ENCODE results near the gene TDRD10.

GRCh38 chr1:154557248-154557938, 55.4 kb downstream of the TDRD10 start:
- no peak for TF ChIP-seq CTCF (IDR thresholded peaks at IDR 0.05)
- no peak for TF ChIP-seq FOSL2 (IDR thresholded peaks at IDR 0.05)
- TF ChIP-seq FOSL2 (CRISPR knock-in tag; IDR thresholded peaks at IDR 0.05), result no peak
- no peak for TF ChIP-seq RFX5 (IDR thresholded peaks at IDR 0.05)
- no peak for TF ChIP-seq SMC3 (IDR thresholded peaks at IDR 0.05)
- TF ChIP-seq, protein P1, sequence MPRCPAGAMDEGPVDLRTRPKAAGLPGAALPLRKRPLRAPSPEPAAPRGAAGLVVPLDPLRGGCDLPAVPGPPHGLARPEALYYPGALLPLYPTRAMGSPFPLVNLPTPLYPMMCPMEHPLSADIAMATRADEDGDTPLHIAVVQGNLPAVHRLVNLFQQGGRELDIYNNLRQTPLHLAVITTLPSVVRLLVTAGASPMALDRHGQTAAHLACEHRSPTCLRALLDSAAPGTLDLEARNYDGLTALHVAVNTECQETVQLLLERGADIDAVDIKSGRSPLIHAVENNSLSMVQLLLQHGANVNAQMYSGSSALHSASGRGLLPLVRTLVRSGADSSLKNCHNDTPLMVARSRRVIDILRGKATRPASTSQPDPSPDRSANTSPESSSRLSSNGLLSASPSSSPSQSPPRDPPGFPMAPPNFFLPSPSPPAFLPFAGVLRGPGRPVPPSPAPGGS (IDR thresholded peaks at IDR 0.05), result no peak
- TF ChIP-seq POLR2AphosphoS2 (conservative IDR thresholded peaks at IDR 0.05; ENCODE audit: low read length), result no peak
- TF ChIP-seq, protein P2, sequence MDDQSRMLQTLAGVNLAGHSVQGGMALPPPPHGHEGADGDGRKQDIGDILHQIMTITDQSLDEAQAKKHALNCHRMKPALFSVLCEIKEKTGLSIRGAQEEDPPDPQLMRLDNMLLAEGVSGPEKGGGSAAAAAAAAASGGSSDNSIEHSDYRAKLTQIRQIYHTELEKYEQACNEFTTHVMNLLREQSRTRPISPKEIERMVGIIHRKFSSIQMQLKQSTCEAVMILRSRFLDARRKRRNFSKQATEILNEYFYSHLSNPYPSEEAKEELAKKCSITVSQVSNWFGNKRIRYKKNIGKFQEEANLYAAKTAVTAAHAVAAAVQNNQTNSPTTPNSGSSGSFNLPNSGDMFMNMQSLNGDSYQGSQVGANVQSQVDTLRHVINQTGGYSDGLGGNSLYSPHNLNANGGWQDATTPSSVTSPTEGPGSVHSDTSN (IDR thresholded peaks at IDR 0.05), result no peak
- no peak for TF ChIP-seq CHD2 (IDR thresholded peaks at IDR 0.05; ENCODE audit: low read length, partially characterized antibody)
- TF ChIP-seq POLR2A (IDR thresholded peaks at IDR 0.05; ENCODE audit: low read length), result no peak
- no peak for TF ChIP-seq PHF8 (IDR thresholded peaks at IDR 0.05; ENCODE audit: borderline replicate concordance, low read depth)
- TF ChIP-seq, protein P3, sequence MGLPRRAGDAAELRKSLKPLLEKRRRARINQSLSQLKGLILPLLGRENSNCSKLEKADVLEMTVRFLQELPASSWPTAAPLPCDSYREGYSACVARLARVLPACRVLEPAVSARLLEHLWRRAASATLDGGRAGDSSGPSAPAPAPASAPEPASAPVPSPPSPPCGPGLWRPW (IDR thresholded peaks at IDR 0.05), result no peak

All from A549 (cell line).